K562 (cell line): ENCODE data around the gene NUP85. TPM values are rescaled to one million over a fixed set of nuclear protein-coding genes. Genes with fewer than 3 reads are reported as not detected.

Experiments used
- ATAC-seq: fragments of 200-7000 bp; cut with Tn5 transposase; 3 replicates; pipeline ENCODE4 v1.9.1; 2020; ENCODE audit warnings: moderate library complexity
- Bru-seq: library from RNA; stranded (reverse); fragments of 400-500 nt; gene quantifications from one replicate; lab custom pipeline; 2021; lab: Mats Ljungman, UMichigan
- BruChase-seq, 2 experiments: library from RNA; stranded (reverse); fragments of 400-500 nt; gene quantifications; one replicate each; lab custom pipeline; 2021; lab: Mats Ljungman, UMichigan
- BruUV-seq: library from RNA; stranded (reverse); fragments of 400-500 nt; replicated peaks from 2 replicates; lab custom pipeline; 2021; lab: Mats Ljungman, UMichigan
- CTCF ChIA-PET: fragments of 300-600 bp; formaldehyde crosslinking; extraction: SDS; loops from one replicate; lab custom pipeline; 2021; ENCODE audit warnings: low intra/inter-chr PET ratio; lab: Yijun Ruan, JAX
- POLR2A ChIA-PET: fragments of 300-600, 350-650 bp; sonication (Branson Sonifier 250); formaldehyde crosslinking; extraction: SDS; loops from one replicate; lab custom pipeline; 2021; ENCODE audit warnings: antibody characterized with exemption, inconsistent platforms; lab: Yijun Ruan, JAX
- DNase-seq, 4 experiments: peaks; one replicate each; pipeline versions ENCODE4 v3.0.0 to v3.0.0-alpha.2; 2011 to 2018; ENCODE audit warnings: low spot score in 3 of 4, mixed read lengths in 3 of 4; ENCODE audit errors: extremely low read depth in 1 of 4
- FAIRE-seq: peaks from 2 replicates; lab custom pipeline; 2011; peaks lifted over from hg19 to GRCh38; lab: Jason Lieb, UNC
- H2AFZ ChIP-seq: 2 replicates; pipeline ENCODE4 v1.6.0; 2011; ENCODE audit warnings: low read depth, low read length, control low read depth, inconsistent platforms
- H3K27ac ChIP-seq: fragments of 200-600 bp; 3 replicates; pipeline ENCODE4 v1.8.0; 2011; ENCODE audit warnings: low read depth, mild to moderate bottlenecking, control low read depth, inconsistent platforms, low read length, moderate library complexity, mixed read lengths; ENCODE audit errors: extremely low read depth
- H3K27me3 ChIP-seq, 2 experiments: fragments of 300-600 bp in 1 of 2; 2 replicates in 1 of 2; 3 replicates in 1 of 2; pipeline versions ENCODE4 v1.6.0 to v1.8.0; 2011; ENCODE audit warnings: inconsistent platforms in 2 of 2, low read length in 2 of 2, mild to moderate bottlenecking in 1 of 2, mixed read lengths in 1 of 2, moderate library complexity in 1 of 2; ENCODE audit not compliant: control insufficient read depth in 2 of 2, insufficient read depth in 2 of 2
- H3K36me3 ChIP-seq: fragments of 300-600 bp; 3 replicates; pipeline ENCODE4 v1.8.0; 2011; ENCODE audit warnings: mild to moderate bottlenecking, low read length, inconsistent platforms; ENCODE audit not compliant: control insufficient read depth, insufficient read depth
- H3K4me1 ChIP-seq, 2 experiments: fragments of 200-600 bp in 1 of 2; replicated peaks in 1 of 2; 2 replicates in 1 of 2; 3 replicates in 1 of 2; pipeline versions ENCODE4 v1.5.1 to v1.8.0; 2011; ENCODE audit warnings: inconsistent platforms in 2 of 2, low read length in 2 of 2, mild to moderate bottlenecking in 1 of 2, mixed read lengths in 1 of 2, moderate library complexity in 1 of 2; ENCODE audit not compliant: control insufficient read depth in 2 of 2, insufficient read depth in 2 of 2
- H3K4me2 ChIP-seq: 2 replicates; pipeline ENCODE4 v1.6.1; 2011; ENCODE audit warnings: low read length, control low read depth, inconsistent platforms, mixed read lengths; ENCODE audit not compliant: insufficient read depth
- H3K4me3 ChIP-seq: fragments of 200-600 bp; sonication (generic), shearing (Covaris generic); 2 replicates; pipeline ENCODE4 v1.5.1; 2016; ENCODE audit warnings: control low read depth, inconsistent platforms
- H3K79me2 ChIP-seq: fragments of 200-600 bp; 3 replicates; pipeline ENCODE4 v1.8.0; 2011; ENCODE audit warnings: low read length, inconsistent platforms; ENCODE audit not compliant: control insufficient read depth, insufficient read depth
- H3K9ac ChIP-seq, 2 experiments: 2 replicates each; pipeline versions ENCODE4 v1.6.0 to v1.6.1; 2011; ENCODE audit warnings: low read depth in 2 of 2, low read length in 2 of 2, control low read depth in 1 of 2, inconsistent platforms in 1 of 2, mild to moderate bottlenecking in 1 of 2, mixed read lengths in 1 of 2; ENCODE audit not compliant: insufficient read depth in 1 of 2
- H3K9me1 ChIP-seq: one replicate; pipeline ENCODE4 v1.6.0; 2011; ENCODE audit warnings: inconsistent platforms, mild to moderate bottlenecking, low read length, moderate library complexity; ENCODE audit not compliant: control insufficient read depth, insufficient read depth
- H3K9me3 ChIP-seq: replicated peaks from 2 replicates; pipeline ENCODE4 v1.5.1; 2011; ENCODE audit warnings: low read depth, low read length, inconsistent platforms; ENCODE audit not compliant: control insufficient read depth, insufficient read depth
- H4K20me1 ChIP-seq: replicated peaks from 2 replicates; pipeline ENCODE4 v1.6.1; 2011; ENCODE audit warnings: low read length, inconsistent platforms, mixed read lengths; ENCODE audit not compliant: control insufficient read depth, insufficient read depth
- DIDO1 ChIP-seq: fragments of 450-650 bp; IDR thresholded peaks from 2 replicates; pipeline ENCODE4 v1.6.1; 2016; ENCODE audit warnings: low read depth, missing biosample characterization, missing genetic modification characterization
- HDAC2 ChIP-seq: fragments of 450-650 bp; IDR thresholded peaks from 2 replicates; pipeline ENCODE4 v1.6.1; 2016; ENCODE audit warnings: mild to moderate bottlenecking
- HNRNPLL ChIP-seq: fragments of 200-400 bp; formaldehyde crosslinking; IDR thresholded peaks from 2 replicates; pipeline ENCODE4 v1.6.1; 2017; ENCODE audit warnings: low read length, low read depth, mild to moderate bottlenecking; ENCODE audit not compliant: poor library complexity, severe bottlenecking
- KDM4B ChIP-seq, 2 experiments: fragments of 450-650 bp in 1 of 2; sonication (generic) in 1 of 2; IDR thresholded peaks; 2 replicates each; pipeline ENCODE4 v1.6.1; 2016 to 2017; ENCODE audit warnings: borderline replicate concordance in 2 of 2, antibody characterized with exemption in 1 of 2, low read depth in 1 of 2, mild to moderate bottlenecking in 1 of 2
- MAFK ChIP-seq: IDR thresholded peaks from 2 replicates; pipeline ENCODE4 v1.6.1; 2011; ENCODE audit warnings: low read length, improper control_type of control experiment
- MTA1 ChIP-seq: fragments of 450-650 bp; IDR thresholded peaks from 2 replicates; pipeline ENCODE4 v1.6.1; 2017; ENCODE audit warnings: borderline replicate concordance
- NELFE ChIP-seq: IDR thresholded peaks from 2 replicates; pipeline ENCODE4 v1.6.1; 2011; ENCODE audit warnings: mild to moderate bottlenecking; ENCODE audit not compliant: insufficient read depth, insufficient read length
- NRF1 ChIP-seq, 2 experiments: fragments of 450-650 bp; IDR thresholded peaks in 1 of 2; conservative IDR thresholded peaks in 1 of 2; 2 replicates each; pipeline ENCODE4 v1.6.1; 2014; ENCODE audit warnings: mild to moderate bottlenecking in 2 of 2
- SMARCA4 ChIP-seq: fragments of 450-650 bp; IDR thresholded peaks from 2 replicates; pipeline ENCODE4 v1.6.1; 2016
- TAL1 ChIP-seq: fragments of 450-650 bp; IDR thresholded peaks from 2 replicates; pipeline ENCODE4 v1.6.1; 2016; ENCODE audit warnings: mild to moderate bottlenecking
- TEAD1 ChIP-seq, 2 experiments: fragments of 450-650 bp in 1 of 2; sonication (generic) in 1 of 2; formaldehyde crosslinking; IDR thresholded peaks; 2 replicates each; pipeline versions ENCODE4 v1.4.0 to v1.8.0; 2020 to 2022; ENCODE audit warnings: mild to moderate bottlenecking in 2 of 2, missing genetic modification reagents in 1 of 2
- WGBS: fragments of 100-300 bp; shearing (Covaris generic); methylation state at CpG from one replicate; pipeline ENCODE4 v1.1.6; 2016; ENCODE audit warnings: low coverage, mixed read lengths; ENCODE audit not compliant: insufficient coverage; ENCODE audit errors: missing lambda C conversion rate; 5-methylcytosine and 5-hydroxymethylcytosine counted together
- in situ Hi-C: fragments of 300-500 bp; cut with MboI; formaldehyde crosslinking; loops from 4 replicates; pipeline ENCODE4 v1.15.0; 2018; ENCODE audit warnings: inconsistent platforms, mixed read lengths
- intact Hi-C: fragments of 100-400 bp; cut with micrococcal nuclease; formaldehyde crosslinking; loops from 2 replicates; pipeline ENCODE4 v1.14.2; 2022
- long read RNA-seq, 3 experiments: library from polyadenylated mRNA in 2 of 3; library from RNA in 1 of 3; unstranded in 2 of 3; stranded (forward) in 1 of 3; transcript quantifications; one replicate each; pipeline ENCODE4 v2.0.0, GENCODE V29; 2019 to 2022
- polyA minus RNA-seq, 3 experiments: library from RNA; depleted of rRNA, polyadenylated mRNA; stranded (reverse); fragments of >200 nt; gene quantifications; 2 replicates each; pipeline ENCODE4 v1.2.3, GENCODE V29; 2011
- polyA plus RNA-seq, 8 experiments: library from polyadenylated mRNA; depleted of rRNA in 4 of 8; stranded (reverse) in 5 of 8; unstranded in 3 of 8; fragments of >200 nt; fragmentation: Nextera tagmentation in 2 of 8; fragmentation: Illumina TruSeq in 1 of 8; extraction: Ambion mirVana in 2 of 8; extraction: Trizol in 1 of 8; gene quantifications; 2 replicates each; pipeline versions ENCODE4 v1.2.1 to v1.2.3, GENCODE V29; 2011 to 2014; ENCODE audit warnings: inconsistent platforms in 1 of 8, missing spikeins in 1 of 8
- total RNA-seq, 7 experiments: library from RNA; depleted of rRNA in 6 of 7; stranded (reverse); fragments of >200 nt in 6 of 7; fragmentation: Illumina TruSeq in 2 of 7; extraction: Trizol in 2 of 7; gene quantifications; 2 replicates each; pipeline versions ENCODE4 v1.2.1 to v1.2.3, GENCODE V29; 2011 to 2021; ENCODE audit warnings: low replicate concordance in 1 of 7
- TF ChIP-seq, protein P1 (sequence below): fragments of 450-650 bp; formaldehyde crosslinking; IDR thresholded peaks from 2 replicates; pipeline ENCODE4 v1.4.0; 2022; ENCODE audit warnings: missing genetic modification characterization

Gene NUP85, protein sequence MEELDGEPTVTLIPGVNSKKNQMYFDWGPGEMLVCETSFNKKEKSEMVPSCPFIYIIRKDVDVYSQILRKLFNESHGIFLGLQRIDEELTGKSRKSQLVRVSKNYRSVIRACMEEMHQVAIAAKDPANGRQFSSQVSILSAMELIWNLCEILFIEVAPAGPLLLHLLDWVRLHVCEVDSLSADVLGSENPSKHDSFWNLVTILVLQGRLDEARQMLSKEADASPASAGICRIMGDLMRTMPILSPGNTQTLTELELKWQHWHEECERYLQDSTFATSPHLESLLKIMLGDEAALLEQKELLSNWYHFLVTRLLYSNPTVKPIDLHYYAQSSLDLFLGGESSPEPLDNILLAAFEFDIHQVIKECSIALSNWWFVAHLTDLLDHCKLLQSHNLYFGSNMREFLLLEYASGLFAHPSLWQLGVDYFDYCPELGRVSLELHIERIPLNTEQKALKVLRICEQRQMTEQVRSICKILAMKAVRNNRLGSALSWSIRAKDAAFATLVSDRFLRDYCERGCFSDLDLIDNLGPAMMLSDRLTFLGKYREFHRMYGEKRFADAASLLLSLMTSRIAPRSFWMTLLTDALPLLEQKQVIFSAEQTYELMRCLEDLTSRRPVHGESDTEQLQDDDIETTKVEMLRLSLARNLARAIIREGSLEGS
- total RNA-seq (2011; cell fraction: chromatin; rRNA removed; ENCODE audit: low replicate concordance): 303 and 492 TPM in 2 replicates
- 243 and 287 TPM in 2 replicates for total RNA-seq (2011; cell fraction: nucleolus; rRNA removed)
- 239 and 282 TPM in 2 replicates for total RNA-seq (2011; cell fraction: nucleoplasm; rRNA removed)
- 50.2 and 52.4 TPM in 2 replicates for total RNA-seq (2014; rRNA removed)
- total RNA-seq (2014; rRNA removed; fragmentation: Illumina TruSeq; extraction: Trizol): 99.8 and 115 TPM in 2 replicates
- total RNA-seq (2015; rRNA removed; fragmentation: Illumina TruSeq; extraction: Trizol): 77.1 and 81.2 TPM in 2 replicates
- 121 and 127 TPM in 2 replicates for total RNA-seq (2021)
- polyA plus RNA-seq (2011; rRNA removed): 128 and 135 TPM in 2 replicates
- 184 and 192 TPM in 2 replicates for polyA plus RNA-seq (2011; cell fraction: cytosol; rRNA removed)
- polyA plus RNA-seq (2011; cell fraction: nucleus; rRNA removed): 521 and 638 TPM in 2 replicates
- polyA plus RNA-seq (2012): 56.6 and 88.3 TPM in 2 replicates
- 82.2 and 83.7 TPM in 2 replicates for polyA plus RNA-seq (2014; fragmentation: Illumina TruSeq; extraction: Trizol)
- 100 to 1,000 TPM; 156 to 177 TPM for polyA plus RNA-seq (2014; fragmentation: Nextera tagmentation; extraction: Ambion mirVana)
- 110 and 116 TPM in 2 replicates for polyA plus RNA-seq (2014; rRNA removed)
- polyA minus RNA-seq (2011; rRNA and poly(A)+ RNA removed): 62.4 and 87.2 TPM in 2 replicates
- 45.2 and 54.1 TPM in 2 replicates for polyA minus RNA-seq (2011; cell fraction: cytosol; rRNA and poly(A)+ RNA removed)
- polyA minus RNA-seq (2011; cell fraction: nucleus; rRNA and poly(A)+ RNA removed): 79.4 and 108 TPM in 2 replicates
- Bru-seq, nascent RNA: percentile 84 among the genes with signal in this experiment
- BruChase-seq, experiment 1, labeled RNA remaining after a 2-hour chase: percentile 91 among the genes with signal in this experiment
- BruChase-seq, experiment 2, labeled RNA remaining after a 6-hour chase: percentile 93 among the genes with signal in this experiment
- long read RNA-seq, experiment 1, transcript NUP85-210 (18 exons, 1,890 nt): minor isoform, 9 of 259 reads
- long read RNA-seq, experiment 1, transcript NUP85-201 (19 exons, 2,121 nt): major isoform, 138 of 259 reads
- long read RNA-seq, experiment 1, partial matches to known transcripts: 66 of 259 reads
- long read RNA-seq, experiment 1, other reads (novel, unspliced or antisense): 41 of 259 reads
- long read RNA-seq, experiment 2, transcript NUP85-201 (19 exons, 2,121 nt): major isoform, 31 of 64 reads
- long read RNA-seq, experiment 2, partial matches to known transcripts: 13 of 64 reads
- long read RNA-seq, experiment 2, other reads (novel, unspliced or antisense): 18 of 64 reads
- long read RNA-seq, experiment 3, transcript NUP85-201 (19 exons, 2,121 nt): major isoform, 55 of 78 reads
- long read RNA-seq, experiment 3, partial matches to known transcripts: 8 of 78 reads
- long read RNA-seq, experiment 3, other reads (novel, unspliced or antisense): 11 of 78 reads

DNA sequence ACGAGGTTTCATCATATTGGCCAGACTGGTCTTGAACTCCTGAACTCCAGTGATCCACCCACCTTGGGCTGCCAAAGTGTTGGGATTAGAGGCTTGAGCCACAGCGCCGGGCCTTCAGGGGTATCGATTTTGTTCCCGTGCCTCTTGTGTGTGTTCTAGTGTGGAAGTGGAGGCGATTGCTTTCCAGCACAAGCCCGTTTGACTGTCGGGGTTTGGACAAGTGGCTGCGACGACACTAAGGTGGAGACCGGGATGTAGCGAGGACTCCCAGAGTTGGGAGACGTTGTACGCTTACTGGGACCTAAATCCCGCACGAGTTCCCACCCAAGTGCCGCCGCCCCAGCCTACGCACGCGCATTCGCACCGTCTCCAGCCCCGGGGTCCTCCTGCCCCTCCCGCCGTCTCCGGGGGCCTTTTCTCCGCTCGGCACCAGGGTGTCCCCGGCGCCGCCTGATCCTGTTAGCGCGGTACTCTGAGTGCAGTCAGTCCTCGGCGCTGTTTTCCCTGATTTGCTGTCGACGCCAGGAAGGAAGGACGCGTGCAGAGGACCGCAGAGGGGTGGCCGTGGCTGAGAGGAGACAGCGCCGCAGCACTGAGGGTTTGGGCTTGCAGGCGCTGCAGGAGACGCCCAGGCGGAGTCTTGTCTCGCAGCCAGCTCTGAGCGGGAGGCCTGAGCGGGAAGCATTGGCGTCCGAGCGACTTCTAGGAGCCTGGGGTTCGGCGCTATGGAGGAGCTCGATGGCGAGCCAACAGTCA lies at the start of gene NUP85:
NUP85 (plus strand) TSS at position 643 of the 756 bp plus-strand sequence; CDS start at position 726, 83 bp downstream.
- in situ Hi-C loops: no loop called here
- peak; percentile 79 for FAIRE-seq
- peaks cover 56% of the 10 kb centered on the region for H3K79me2 ChIP-seq
- H3K27me3 ChIP-seq: no peaks in the 10 kb centered on the region
- ChIA-PET CTCF (interaction anchor here (0.6 to 1.1 kb wide), 3 partner anchors 10 to 34 kb away, joined by 3 read pairs; no protein-coding TSS in a partner anchor), POLR2A (interaction anchor here (0.6 to 3.2 kb wide), 29 partner anchors 8 to 575 kb away, joined by 3 to 30 read pairs (median 4); partner anchors contain the start of genes FDXR, JPT1, MIF4GD and SLC25A19)
- peak within 1 kb of the TSS; percentile 99 for H3K27ac ChIP-seq
- under 1% methylated on average over 52 of the region's 57 CpGs for WGBS
- peak within 1 kb of the TSS; percentile 100 for H2AFZ ChIP-seq
- peaks cover 0 to 12% of the 10 kb centered on the region in 2 experiments; a peak in 3 of 5 replicates for H3K4me1 ChIP-seq
- BruUV-seq: no TSS peak
- H3K36me3 ChIP-seq: peaks cover 21% of the 10 kb centered on the region
- H3K9ac ChIP-seq: peak within 1 kb of the TSS; percentile 97 to 99
- intact Hi-C loops: no loop called here
- peak; percentile 87 for ATAC-seq
- H3K4me2 ChIP-seq: peak within 1 kb of the TSS; percentile 96
- H3K9me1 ChIP-seq: no peaks in the 10 kb centered on the region
- H3K9me3 ChIP-seq: no peaks in the 10 kb centered on the region
- peak within 1 kb of the TSS; percentile 67 for H3K4me3 ChIP-seq
- peak; percentile 96 to 100 (median 98) for DNase-seq
- no peaks in the 10 kb centered on the region for H4K20me1 ChIP-seq
- TF ChIP-seq NRF1 (conservative IDR thresholded peaks at IDR 0.05 in 1 of 2, IDR thresholded peaks at IDR 0.05 in 1 of 2) (peak; percentile 95 to 96), KDM4B (IDR thresholded peaks at IDR 0.05; ENCODE audit: borderline replicate concordance in 2 of 2, low read depth in 1 of 2) (peak in 1 of 2 experiments; percentile 32; a peak in 1 of 4 replicates), MAFK (peak; percentile 10; the same call in 1 of the 2 replicates), TEAD1 (CRISPR knock-in tag; IDR thresholded peaks at IDR 0.05) (peak in 1 of 2 experiments; percentile 59; a peak in 1 of 4 replicates), HNRNPLL (peak; percentile 73), DIDO1 (tag) (peak; percentile 83), SMARCA4 (0 out of 2 replicates have a peak, but pooled peaks have one; percentile 18), HDAC2 (peak; percentile 43; the same call in 1 of the 2 replicates), NELFE (no peak), TAL1 (peak; percentile 65), MTA1 (peak; percentile 94)
- TF ChIP-seq, protein P1, sequence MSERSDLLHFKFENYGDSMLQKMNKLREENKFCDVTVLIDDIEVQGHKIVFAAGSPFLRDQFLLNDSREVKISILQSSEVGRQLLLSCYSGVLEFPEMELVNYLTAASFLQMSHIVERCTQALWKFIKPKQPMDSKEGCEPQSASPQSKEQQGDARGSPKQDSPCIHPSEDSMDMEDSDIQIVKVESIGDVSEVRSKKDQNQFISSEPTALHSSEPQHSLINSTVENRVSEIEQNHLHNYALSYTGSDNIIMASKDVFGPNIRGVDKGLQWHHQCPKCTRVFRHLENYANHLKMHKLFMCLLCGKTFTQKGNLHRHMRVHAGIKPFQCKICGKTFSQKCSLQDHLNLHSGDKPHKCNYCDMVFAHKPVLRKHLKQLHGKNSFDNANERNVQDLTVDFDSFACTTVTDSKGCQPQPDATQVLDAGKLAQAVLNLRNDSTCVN (CRISPR knock-in tag): no peak
